ENCODE measurements around the gene TRAF7. TPM values are rescaled to one million over a fixed set of nuclear protein-coding genes. Genes with fewer than 3 reads are reported as not detected.

TRAF7 gene
- total RNA-seq, 1 donor from 2014 or later = 47.4 TPM

- TF ChIP-seq CTCF (IDR thresholded peaks at IDR 0.05; ENCODE audit: insufficient read depth, low read length, severe bottlenecking) = no peak
- DNase-seq (ENCODE audit: low read depth) = no peak
- no peaks in the 10 kb centered on the region for H3K27me3 ChIP-seq (ENCODE audit: control insufficient read depth, insufficient read depth, low read length)
- FAIRE-seq = no peak
- no peak overlapping the region for H3K4me3 ChIP-seq (ENCODE audit: low read depth, low read length)
- peaks cover 21% of the 10 kb centered on the region for H3K36me3 ChIP-seq (ENCODE audit: control insufficient read depth, insufficient read depth, low read length)
Measured at GRCh38 chr16:2157480-2158261, 2.1 kb downstream of the TRAF7 start.

DNA sequence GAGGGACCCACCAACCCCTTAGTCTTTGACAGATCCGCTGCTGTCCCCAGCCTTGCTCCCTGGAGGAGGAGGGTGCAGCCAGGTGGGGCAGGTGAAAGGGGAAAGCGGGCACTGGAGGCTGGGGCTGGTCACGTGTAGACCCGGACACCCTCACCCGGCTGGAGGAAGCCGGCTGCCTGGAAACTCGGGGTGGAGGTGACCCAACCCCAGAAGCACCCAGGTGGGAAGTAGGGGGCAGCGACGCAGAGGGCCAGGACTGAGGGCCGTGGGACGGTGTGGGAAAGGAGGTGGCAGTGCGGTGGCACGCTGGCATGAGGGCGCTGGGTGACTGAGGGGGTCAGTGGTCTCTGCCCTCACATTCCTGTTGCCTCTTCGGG lies 2.7 kb downstream of the TRAF7 start:
- no peak for FAIRE-seq
- Histone ChIP-seq H3K27me3 (ENCODE audit: control insufficient read depth, insufficient read depth, low read length) (no peaks in the 10 kb centered on the region), H3K4me3 (ENCODE audit: low read depth, low read length) (no peak overlapping the region), H3K36me3 (ENCODE audit: control insufficient read depth, insufficient read depth, low read length) (peaks cover 16% of the 10 kb centered on the region)
- no peak for TF ChIP-seq CTCF (IDR thresholded peaks at IDR 0.05; ENCODE audit: insufficient read depth, low read length, severe bottlenecking)
- DNase-seq (ENCODE audit: low read depth) = no peak

DNA sequence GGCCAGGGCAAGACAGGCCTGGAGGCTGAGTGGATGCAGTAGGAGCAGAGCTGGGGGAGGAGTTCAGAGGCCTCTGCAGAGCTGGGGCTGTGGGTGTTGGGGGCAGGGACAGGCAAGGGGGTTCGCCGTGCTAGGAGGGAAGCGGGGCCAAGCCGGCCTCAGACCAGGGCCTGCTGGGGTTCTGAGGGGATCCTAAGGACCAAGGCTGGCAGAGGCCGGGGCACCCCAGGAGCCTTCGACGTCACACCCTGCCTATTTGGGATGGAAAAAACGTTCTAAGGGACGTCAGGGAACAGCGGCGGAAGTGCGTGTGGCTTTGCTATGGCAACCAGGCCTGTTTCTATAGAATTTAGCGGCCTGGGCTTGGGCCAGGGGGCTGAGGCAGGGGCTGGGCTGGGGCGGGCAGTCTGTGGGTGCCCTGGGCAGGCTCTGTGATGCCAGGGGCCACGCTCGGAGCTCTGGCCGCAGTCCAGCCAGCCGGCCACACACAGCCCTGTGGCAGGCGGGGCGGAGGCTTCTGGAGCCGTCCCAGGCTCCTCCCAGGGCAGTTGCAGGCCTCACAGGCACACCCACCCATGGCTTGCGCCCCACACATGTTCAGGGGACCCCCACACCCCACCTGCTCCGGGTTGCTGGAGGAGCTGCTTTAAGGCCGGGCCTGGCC lies 3.7 kb downstream of the TRAF7 start:
- no peak for DNase-seq (ENCODE audit: low read depth)
- FAIRE-seq = no peak
- no peak for TF ChIP-seq CTCF (IDR thresholded peaks at IDR 0.05; ENCODE audit: insufficient read depth, low read length, severe bottlenecking)
- Histone ChIP-seq H3K27me3 (ENCODE audit: control insufficient read depth, insufficient read depth, low read length) (no peaks in the 10 kb centered on the region), H3K36me3 (ENCODE audit: control insufficient read depth, insufficient read depth, low read length) (peaks cover 13% of the 10 kb centered on the region), H3K4me3 (ENCODE audit: low read depth, low read length) (no peak overlapping the region)

GRCh38 chr16:2160915-2161551 lies 5.5 kb downstream of the TRAF7 start:
- no peak for TF ChIP-seq CTCF (IDR thresholded peaks at IDR 0.05; ENCODE audit: insufficient read depth, low read length, severe bottlenecking)
- no peaks in the 10 kb centered on the region for H3K27me3 ChIP-seq (ENCODE audit: control insufficient read depth, insufficient read depth, low read length)
- DNase-seq (ENCODE audit: low read depth) (no peak), FAIRE-seq (no peak)
- H3K4me3 ChIP-seq (ENCODE audit: low read depth, low read length) = no peak overlapping the region
- H3K36me3 ChIP-seq (ENCODE audit: control insufficient read depth, insufficient read depth, low read length) = peaks cover 12% of the 10 kb centered on the region

DNA sequence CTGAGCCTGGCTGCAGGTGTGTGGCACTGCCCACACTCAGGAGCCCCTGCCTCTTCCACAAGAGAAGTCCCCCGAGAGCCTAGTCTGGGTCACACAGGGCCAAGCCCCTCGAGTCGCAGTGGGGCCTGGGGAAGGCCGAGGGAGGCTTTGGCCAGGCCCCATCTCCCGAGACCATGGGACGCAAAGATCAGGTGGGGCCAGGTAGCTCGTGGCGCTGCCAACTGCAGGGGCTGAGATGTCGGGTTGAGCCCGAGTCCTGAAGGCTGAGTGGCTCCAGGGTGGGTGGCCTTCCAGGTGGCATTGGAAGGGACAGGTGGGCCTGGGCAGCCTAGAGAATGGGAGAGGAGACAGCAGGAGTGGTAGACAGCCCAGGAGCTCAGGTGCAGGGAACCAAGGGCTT lies 6.3 kb downstream of the TRAF7 start:
- Histone ChIP-seq H3K4me3 (ENCODE audit: low read depth, low read length) (no peak overlapping the region), H3K27me3 (ENCODE audit: control insufficient read depth, insufficient read depth, low read length) (no peaks in the 10 kb centered on the region), H3K36me3 (ENCODE audit: control insufficient read depth, insufficient read depth, low read length) (peaks cover 14% of the 10 kb centered on the region)
- no peak for TF ChIP-seq CTCF (IDR thresholded peaks at IDR 0.05; ENCODE audit: insufficient read depth, low read length, severe bottlenecking)
- FAIRE-seq (no peak), DNase-seq (ENCODE audit: low read depth) (no peak)
